Measurements from ENCODE around the gene ARCN1. TPM values are rescaled to one million over a fixed set of nuclear protein-coding genes. Genes with fewer than 3 reads are reported as not detected.
"Not testable (repeated sequence)": the region's sequence is repeated elsewhere in the genome, so short reads cannot be mapped to it uniquely, and the experiment has no call there.

Gene ARCN1
- total and polyA plus RNA-seq, 2 of the 4 experiments (the other 2 are of a cell fraction) = 148 to 212 TPM

DNA sequence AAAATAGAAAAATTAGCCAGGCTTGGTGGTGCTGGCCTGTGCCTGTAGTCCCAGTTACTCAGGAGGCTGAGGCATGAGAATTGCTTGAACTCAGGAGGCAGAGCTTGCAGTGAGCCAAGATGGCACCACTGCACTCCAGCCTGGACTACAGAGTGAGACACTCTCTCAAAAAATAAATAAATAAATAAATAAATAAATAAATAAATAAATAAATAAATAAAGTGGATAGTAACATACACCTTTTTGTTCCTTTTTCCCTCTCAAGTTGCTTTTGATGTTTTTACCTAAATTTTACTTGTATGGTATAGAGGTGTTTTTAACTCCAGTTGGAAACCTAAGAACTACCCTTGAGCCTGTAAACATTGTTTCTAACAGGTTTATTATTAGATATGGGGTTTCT is 5.8 kb downstream of the ARCN1 start:
- CTCF ChIA-PET; H2AFZ ChIP-seq (replicated peaks; ENCODE audit: low read length, poor library complexity); H3K18ac ChIP-seq (ENCODE audit: low read depth, low read length); H3K27ac ChIP-seq (ENCODE audit: insufficient read depth, low read length); H2AK5ac ChIP-seq (ENCODE audit: low read depth, low read length); DNase-seq; H2BK120ac ChIP-seq (ENCODE audit: low read depth, low read length); H3K4me2 ChIP-seq (ENCODE audit: low read depth, low read length); H2BK20ac ChIP-seq (ENCODE audit: low read depth, low read length); H3K4me3 ChIP-seq (ENCODE audit: insufficient read depth, low read depth, low read length); H2BK15ac ChIP-seq (ENCODE audit: low read depth, low read length); ATAC-seq (ENCODE audit: low read depth); H3K23ac ChIP-seq (ENCODE audit: low read depth, low read length); H3K56ac ChIP-seq (ENCODE audit: extremely low read depth, insufficient read depth, low read length); H3K4me1 ChIP-seq (ENCODE audit: control insufficient read depth, insufficient read depth, low read length); H2AK9ac ChIP-seq (replicated peaks; ENCODE audit: low read depth, low read length, poor library complexity); H4K5ac ChIP-seq (ENCODE audit: low read depth, low read length); H4K8ac ChIP-seq (ENCODE audit: low read depth in 2 of 2, low read length in 2 of 2); H2BK5ac ChIP-seq (ENCODE audit: low read depth, low read length, poor library complexity, severe bottlenecking); BruUV-seq (replicated peaks); intact Hi-C loops (cut with micrococcal nuclease); H3K9me3 ChIP-seq (ENCODE audit: control insufficient read depth, insufficient read depth, low read length); H3K14ac ChIP-seq (replicated peaks; ENCODE audit: low read depth, low read length); H3K4ac ChIP-seq (ENCODE audit: low read depth, low read length); in situ Hi-C loops (cut with MboI; ENCODE audit: low sequenced_read_pairs); H3K27me3 ChIP-seq (ENCODE audit: control insufficient read depth, insufficient read depth, low read length); dilution Hi-C loops (cut with HindIII; ENCODE audit: low sequenced_read_pairs, unreplicated experiment); H3K9ac ChIP-seq (ENCODE audit: low read depth, low read length); H4K91ac ChIP-seq (ENCODE audit: insufficient read depth, low read depth, low read length); POLR2A ChIA-PET (ENCODE audit: unreplicated experiment): not testable (repeated sequence)
- Histone ChIP-seq H3K36me3 (ENCODE audit: control insufficient read depth, insufficient read depth, low read length) (peaks cover 15% of the 10 kb centered on the region), H3K79me1 (ENCODE audit: low read depth in 1 of 2, low read length in 2 of 2) (peaks cover under 1 to 37% of the 10 kb centered on the region in 2 experiments; a peak in 2 of 4 replicates), H3K9me1 (ENCODE audit: insufficient read depth, low read length) (peaks cover 14% of the 10 kb centered on the region), H4K20me1 (ENCODE audit: insufficient read depth, low read length) (peaks cover 98% of the 10 kb centered on the region)

Measured in IMR-90 (cell line).